Measurements from ENCODE around the gene ACVR1B. TPM values are rescaled to one million over a fixed set of nuclear protein-coding genes. Genes with fewer than 3 reads are reported as not detected.
A peak's percentile ranks its signal among the peaks of the same experiment; 100 is the strongest.

ACVR1B gene
- total and polyA plus RNA-seq, 9 of the 15 experiments (the other 6 are each of a cell fraction or from before 2014, with no cell fraction given) = 0.97 to 15.1 (median 6.8) TPM

- TF ChIP-seq MAX (CRISPR knock-in tag; IDR thresholded peaks at IDR 0.05) (no peak), KAT7 (CRISPR knock-in tag; IDR thresholded peaks at IDR 0.05; ENCODE audit: borderline replicate concordance) (no peak), POLR3G (IDR thresholded peaks at IDR 0.05; ENCODE audit: extremely low read depth, insufficient read length, insufficient replicate concordance) (no peak), ZNF224 (CRISPR knock-in tag; IDR thresholded peaks at IDR 0.05) (no peak), CREM (IDR thresholded peaks at IDR 0.05; ENCODE audit: low read depth) (no peak)
Measured at GRCh38 chr12:52018433-52019112, 67.1 kb downstream of the ACVR1B start (continued).

- no peak for ATAC-seq
- CTCF ChIA-PET (ENCODE audit: low intra/inter-chr PET ratio) = interaction anchor here (0.7 to 2.3 kb wide), 3 partner anchors 15 to 124 kb away, joined by 3 to 32 read pairs (median 6); no protein-coding TSS in a partner anchor
- no peak for DNase-seq (ENCODE audit: extremely low read depth in 1 of 4, low spot score in 3 of 4)
- POLR2A ChIA-PET = interaction anchor here (0.6 to 2.8 kb wide), 3 partner anchors 10 to 1758 kb away, joined by 3 to 13 read pairs (median 5); no protein-coding TSS in a partner anchor
- Histone ChIP-seq H3K4me3 (no peak overlapping the region), H3K9me1 (ENCODE audit: control insufficient read depth, insufficient read depth, low read length) (no peaks in the 10 kb centered on the region), H3K4me1 (replicated peaks in 1 of 2; ENCODE audit: control insufficient read depth in 2 of 2, insufficient read depth in 2 of 2, low read length in 2 of 2) (peaks cover 0 to 17% of the 10 kb centered on the region in 2 experiments; a peak in 3 of 5 replicates), H3K36me3 (ENCODE audit: control insufficient read depth, insufficient read depth, low read length) (no peaks in the 10 kb centered on the region), H3K4me2 (ENCODE audit: insufficient read depth, low read length) (no peak overlapping the region), H2AFZ (ENCODE audit: low read depth, low read length) (no peak overlapping the region), H3K9me3 (replicated peaks; ENCODE audit: control insufficient read depth, insufficient read depth, low read depth, low read length) (no peaks in the 10 kb centered on the region), H4K20me1 (replicated peaks; ENCODE audit: control insufficient read depth, insufficient read depth, low read length) (no peaks in the 10 kb centered on the region), H3K27ac (ENCODE audit: extremely low read depth, low read depth, low read length) (no peak overlapping the region), H3K27me3 (ENCODE audit: control insufficient read depth in 2 of 2, insufficient read depth in 2 of 2, low read length in 2 of 2) (no peaks in the 10 kb centered on the region; a peak in 1 of 5 replicates), H3K79me2 (ENCODE audit: control insufficient read depth, insufficient read depth, low read length) (no peaks in the 10 kb centered on the region), H3K9ac (ENCODE audit: insufficient read depth in 1 of 2, low read depth in 2 of 2, low read length in 2 of 2) (peak overlapping the region in 1 of 2 experiments; percentile 45; a peak in 1 of 4 replicates)
- FAIRE-seq = no peak
- intact Hi-C loops (cut with micrococcal nuclease) (no loop called here), in situ Hi-C loops (cut with MboI) (loop anchor here (25.0 kb wide), 1 partner anchor 607 kb away; the partner anchor contains the start of gene SLC4A8)
- 11% methylated on average over 11 of the region's 13 CpGs for WGBS (ENCODE audit: insufficient coverage, low coverage, missing lambda C conversion rate)
- BruUV-seq (replicated peaks) = no TSS peak
- TF ChIP-seq RNF219 (CRISPR knock-in tag; IDR thresholded peaks at IDR 0.05) = no peak
- 0 out of 2 replicates have a peak, but pooled peaks have one; percentile 11 for TF ChIP-seq EGR1 (conservative IDR thresholded peaks at IDR 0.05)
Measured at GRCh38 chr12:52019113-52019770, 67.7 kb downstream of the ACVR1B start.
